ENCODE results near the gene CYRIA. TPM values are rescaled to one million over a fixed set of nuclear protein-coding genes. Genes with fewer than 3 reads are reported as not detected.

Gene CYRIA
- polyA plus RNA-seq, 1 donor, result 5.3 TPM

GRCh38 chr2:16660114-16660513, 5.5 kb downstream of the CYRIA start:
- no peaks in the 10 kb centered on the region for H3K9me3 ChIP-seq (ENCODE audit: control insufficient read depth, low read depth, low read length)
- no peak overlapping the region for H3K4me3 ChIP-seq (ENCODE audit: low read length)
- DNase-seq, result no peak
- H3K27me3 ChIP-seq (ENCODE audit: control insufficient read depth, insufficient read depth, low read length), result peaks cover 37% of the 10 kb centered on the region
- no peaks in the 10 kb centered on the region for H3K36me3 ChIP-seq (ENCODE audit: control insufficient read depth, insufficient read depth, low read length)
- H3K4me1 ChIP-seq (ENCODE audit: control insufficient read depth, insufficient read depth, low read length), result peaks cover 11% of the 10 kb centered on the region
- no peak overlapping the region for H3K27ac ChIP-seq (ENCODE audit: low read length)
- WGBS (ENCODE audit: insufficient coverage, low lambda C conversion rate), result no CpG with 5 or more reads among the region's 5 CpGs

- Histone ChIP-seq H3K4me1 (ENCODE audit: control insufficient read depth, insufficient read depth, low read length) (peaks cover 2% of the 10 kb centered on the region), H3K27ac (ENCODE audit: low read length) (peak overlapping the region; percentile 2)
Measured at GRCh38 chr2:16658076-16658739, 7.4 kb downstream of the CYRIA start.

GRCh38 chr2:16657671-16658070, 8.0 kb downstream of the CYRIA start:
- Histone ChIP-seq H3K27me3 (ENCODE audit: control insufficient read depth, insufficient read depth, low read length) (peaks cover 12% of the 10 kb centered on the region), H3K27ac (ENCODE audit: low read length) (no peak overlapping the region), H3K9me3 (ENCODE audit: control insufficient read depth, low read depth, low read length) (no peaks in the 10 kb centered on the region), H3K4me3 (ENCODE audit: low read length) (no peak overlapping the region), H3K4me1 (ENCODE audit: control insufficient read depth, insufficient read depth, low read length) (no peaks in the 10 kb centered on the region), H3K36me3 (ENCODE audit: control insufficient read depth, insufficient read depth, low read length) (no peaks in the 10 kb centered on the region)
- WGBS (ENCODE audit: insufficient coverage, low lambda C conversion rate), result 83% methylated on average over 1 of the region's 1 CpG
- DNase-seq, result no peak

More at GRCh38 chr2:16658076-16658739, 7.4 kb downstream of the CYRIA start:
- H3K36me3 ChIP-seq (ENCODE audit: control insufficient read depth, insufficient read depth, low read length), result no peaks in the 10 kb centered on the region
- H3K9me3 ChIP-seq (ENCODE audit: control insufficient read depth, low read depth, low read length), result no peaks in the 10 kb centered on the region
- H3K4me3 ChIP-seq (ENCODE audit: low read length), result no peak overlapping the region
- no peak for DNase-seq
- WGBS (ENCODE audit: insufficient coverage, low lambda C conversion rate), result 100% methylated on average over 1 of the region's 3 CpGs
- peaks cover 17% of the 10 kb centered on the region for H3K27me3 ChIP-seq (ENCODE audit: control insufficient read depth, insufficient read depth, low read length)

- Histone ChIP-seq H3K4me3 (ENCODE audit: low read length) (no peak overlapping the region), H3K9me3 (ENCODE audit: control insufficient read depth, low read depth, low read length) (no peaks in the 10 kb centered on the region), H3K27me3 (ENCODE audit: control insufficient read depth, insufficient read depth, low read length) (peaks cover 8% of the 10 kb centered on the region), H3K27ac (ENCODE audit: low read length) (peak overlapping the region; percentile 13), H3K36me3 (ENCODE audit: control insufficient read depth, insufficient read depth, low read length) (no peaks in the 10 kb centered on the region), H3K4me1 (ENCODE audit: control insufficient read depth, insufficient read depth, low read length) (no peaks in the 10 kb centered on the region)
- DNase-seq, result no peak
- WGBS (ENCODE audit: insufficient coverage, low lambda C conversion rate), result no CpG with 5 or more reads among the region's 8 CpGs
Measured at GRCh38 chr2:16656784-16657391, 8.7 kb downstream of the CYRIA start.

- Histone ChIP-seq H3K4me3 (ENCODE audit: low read length) (no peak overlapping the region), H3K36me3 (ENCODE audit: control insufficient read depth, insufficient read depth, low read length) (no peaks in the 10 kb centered on the region), H3K27me3 (ENCODE audit: control insufficient read depth, insufficient read depth, low read length) (peaks cover 8% of the 10 kb centered on the region), H3K27ac (ENCODE audit: low read length) (peak overlapping the region; percentile 13), H3K9me3 (ENCODE audit: control insufficient read depth, low read depth, low read length) (no peaks in the 10 kb centered on the region), H3K4me1 (ENCODE audit: control insufficient read depth, insufficient read depth, low read length) (no peaks in the 10 kb centered on the region)
- WGBS (ENCODE audit: insufficient coverage, low lambda C conversion rate), result no CpG with 5 or more reads among the region's 4 CpGs
- no peak for DNase-seq
Measured at GRCh38 chr2:16655905-16656642, 9.6 kb downstream of the CYRIA start.

GRCh38 chr2:16655445-16655837, 10.2 kb downstream of the CYRIA start:
- Histone ChIP-seq H3K4me1 (ENCODE audit: control insufficient read depth, insufficient read depth, low read length) (no peaks in the 10 kb centered on the region), H3K27ac (ENCODE audit: low read length) (no peak overlapping the region), H3K36me3 (ENCODE audit: control insufficient read depth, insufficient read depth, low read length) (no peaks in the 10 kb centered on the region), H3K27me3 (ENCODE audit: control insufficient read depth, insufficient read depth, low read length) (peaks cover 6% of the 10 kb centered on the region), H3K4me3 (ENCODE audit: low read length) (no peak overlapping the region), H3K9me3 (ENCODE audit: control insufficient read depth, low read depth, low read length) (no peaks in the 10 kb centered on the region)
- 100% methylated on average over 4 of the region's 6 CpGs for WGBS (ENCODE audit: insufficient coverage, low lambda C conversion rate)
- no peak for DNase-seq

GRCh38 chr2:16654833-16655444, 10.7 kb downstream of the CYRIA start:
- peaks cover 6% of the 10 kb centered on the region for H3K27me3 ChIP-seq (ENCODE audit: control insufficient read depth, insufficient read depth, low read length)
- no peak overlapping the region for H3K4me3 ChIP-seq (ENCODE audit: low read length)
- DNase-seq, result no peak
- no peaks in the 10 kb centered on the region for H3K36me3 ChIP-seq (ENCODE audit: control insufficient read depth, insufficient read depth, low read length)
- H3K9me3 ChIP-seq (ENCODE audit: control insufficient read depth, low read depth, low read length), result no peaks in the 10 kb centered on the region
- H3K4me1 ChIP-seq (ENCODE audit: control insufficient read depth, insufficient read depth, low read length), result no peaks in the 10 kb centered on the region
- WGBS (ENCODE audit: insufficient coverage, low lambda C conversion rate), result no CpG with 5 or more reads among the region's 4 CpGs
- no peak overlapping the region for H3K27ac ChIP-seq (ENCODE audit: low read length)

- Histone ChIP-seq H3K9me3 (ENCODE audit: control insufficient read depth, low read depth, low read length) (no peaks in the 10 kb centered on the region), H3K4me3 (ENCODE audit: low read length) (no peak overlapping the region), H3K36me3 (ENCODE audit: control insufficient read depth, insufficient read depth, low read length) (no peaks in the 10 kb centered on the region), H3K27me3 (ENCODE audit: control insufficient read depth, insufficient read depth, low read length) (peaks cover 5% of the 10 kb centered on the region), H3K27ac (ENCODE audit: low read length) (no peak overlapping the region), H3K4me1 (ENCODE audit: control insufficient read depth, insufficient read depth, low read length) (no peaks in the 10 kb centered on the region)
- no CpG with 5 or more reads among the region's 4 CpGs for whole genome bisulfite sequencing (ENCODE audit: insufficient coverage, low lambda C conversion rate)
- no peak for DNase-seq
Measured at GRCh38 chr2:16653799-16654198, 11.8 kb downstream of the CYRIA start.

- no peaks in the 10 kb centered on the region for H3K4me1 ChIP-seq (ENCODE audit: control insufficient read depth, insufficient read depth, low read length)
- H3K36me3 ChIP-seq (ENCODE audit: control insufficient read depth, insufficient read depth, low read length), result no peaks in the 10 kb centered on the region
- H3K4me3 ChIP-seq (ENCODE audit: low read length), result no peak overlapping the region
- no peaks in the 10 kb centered on the region for H3K9me3 ChIP-seq (ENCODE audit: control insufficient read depth, low read depth, low read length)
- no peaks in the 10 kb centered on the region for H3K27me3 ChIP-seq (ENCODE audit: control insufficient read depth, insufficient read depth, low read length)
- H3K27ac ChIP-seq (ENCODE audit: low read length), result no peak overlapping the region
- DNase-seq, result no peak
- 83% methylated on average over 1 of the region's 2 CpGs for WGBS (ENCODE audit: insufficient coverage, low lambda C conversion rate)
Measured at GRCh38 chr2:16653083-16653375, 12.6 kb downstream of the CYRIA start.

GRCh38 chr2:16652296-16653082, 13.1 kb downstream of the CYRIA start:
- WGBS (ENCODE audit: insufficient coverage, low lambda C conversion rate), result no CpG with 5 or more reads among the region's 8 CpGs
- H3K27ac ChIP-seq (ENCODE audit: low read length), result no peak overlapping the region
- no peak for DNase-seq

More at GRCh38 chr2:16652296-16653082, 13.1 kb downstream of the CYRIA start:
- H3K27me3 ChIP-seq (ENCODE audit: control insufficient read depth, insufficient read depth, low read length), result no peaks in the 10 kb centered on the region
- no peaks in the 10 kb centered on the region for H3K4me1 ChIP-seq (ENCODE audit: control insufficient read depth, insufficient read depth, low read length)
- no peaks in the 10 kb centered on the region for H3K36me3 ChIP-seq (ENCODE audit: control insufficient read depth, insufficient read depth, low read length)
- H3K4me3 ChIP-seq (ENCODE audit: low read length), result no peak overlapping the region
- no peaks in the 10 kb centered on the region for H3K9me3 ChIP-seq (ENCODE audit: control insufficient read depth, low read depth, low read length)
